AG08395 (cell line): ENCODE results near the gene PHAF1.

Experiments used
- DNase-seq: peaks from one replicate; pipeline ENCODE4 v3.0.0; 2012; ENCODE audit warnings: mixed read lengths, low spot score

PHAF1 gene

DNA sequence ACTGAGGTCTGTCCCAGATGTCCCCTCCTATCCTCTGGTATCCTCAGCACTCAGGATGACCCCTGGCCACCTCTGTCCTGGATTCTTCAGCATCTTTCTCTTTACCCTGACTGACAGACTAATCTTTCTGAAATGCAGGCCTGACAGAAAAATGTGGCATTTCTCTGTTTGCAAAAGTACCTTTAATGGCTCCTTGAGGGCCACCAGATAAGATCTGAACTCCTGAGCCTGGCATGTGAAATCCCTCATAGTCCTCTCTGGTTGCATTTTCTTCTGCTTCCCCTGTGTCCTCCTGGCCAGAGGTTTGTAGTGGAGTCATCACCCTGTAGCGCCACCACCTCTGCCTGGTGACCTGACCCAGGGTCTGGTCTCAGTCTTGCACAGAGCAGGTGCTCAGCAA lies 87.1 kb downstream of the PHAF1 start:
- DNase-seq: no peak

DNA sequence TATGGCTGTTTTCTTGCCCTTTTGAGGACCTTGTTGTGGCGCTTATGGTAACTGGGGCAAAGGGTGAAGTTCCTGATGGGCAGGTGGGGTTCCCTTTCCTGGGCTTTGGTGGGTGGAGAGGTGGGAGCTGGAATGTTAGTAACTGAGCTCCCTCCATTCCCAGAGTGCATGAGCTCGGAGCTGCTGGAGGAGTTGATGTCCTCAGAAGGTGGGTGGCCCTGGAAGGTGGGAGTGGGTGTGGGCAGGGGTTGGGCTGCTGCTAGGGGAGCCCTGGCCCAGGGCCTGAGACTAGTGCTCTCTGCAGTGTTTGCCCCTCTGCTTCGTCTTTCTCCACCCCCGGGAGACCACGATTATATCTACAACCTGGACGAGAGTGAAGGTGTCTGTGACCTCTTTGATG lies 88.0 kb downstream of the PHAF1 start:
- DNase-seq: no peak
